Activated CD4-positive, alpha-beta memory T cell treated with anti-CD3 and anti-CD28 coated beads, Interleukin-2, amount 10 ng/mL, durations not matched to agents 7 days and 5 days (primary cell): ENCODE data around the gene KCNH6. TPM values are rescaled to one million over a fixed set of nuclear protein-coding genes. Genes with fewer than 3 reads are reported as not detected.

Experiments
- CTCF ChIA-PET: fragments of 350-600 bp; sonication (Branson Sonifier 250); formaldehyde crosslinking; loops from one replicate; lab custom pipeline; 2021; ENCODE audit warnings: antibody characterized with exemption, inconsistent platforms; lab: Charles Lee
- POLR2A ChIA-PET: fragments of 350-600 bp; sonication (Branson Sonifier 250); formaldehyde crosslinking; loops from one replicate; lab custom pipeline; 2021; ENCODE audit warnings: antibody characterized with exemption; lab: Charles Lee
- DNase-seq: peaks from one replicate; pipeline ENCODE4 v3.0.0-alpha.2; 2020
- H3K27ac Mint-ChIP-seq: one replicate; pipeline ENCODE4 v1.8.0; 2021; ENCODE audit warnings: mild to moderate bottlenecking, mixed read lengths
- H3K27me3 Mint-ChIP-seq: one replicate; pipeline ENCODE4 v1.8.0; 2021; ENCODE audit warnings: mixed read lengths
- H3K36me3 Mint-ChIP-seq: one replicate; pipeline ENCODE4 v1.8.0; 2021; ENCODE audit warnings: low read depth, mixed read lengths
- H3K4me1 Mint-ChIP-seq: one replicate; pipeline ENCODE4 v1.8.0; 2021; ENCODE audit warnings: mixed read lengths
- H3K4me3 Mint-ChIP-seq: one replicate; pipeline ENCODE4 v1.8.0; 2021; ENCODE audit warnings: mild to moderate bottlenecking, mixed read lengths
- H3K9me3 Mint-ChIP-seq: one replicate; pipeline ENCODE4 v1.8.0; 2021; ENCODE audit warnings: mixed read lengths
- total RNA-seq, 2 experiments: library from RNA; stranded (reverse); gene quantifications; one replicate each; pipeline ENCODE4 v1.2.3, GENCODE V29; 2021

Gene KCNH6
- total RNA-seq, 2 experiments from 2014 or later = not detected

DNA sequence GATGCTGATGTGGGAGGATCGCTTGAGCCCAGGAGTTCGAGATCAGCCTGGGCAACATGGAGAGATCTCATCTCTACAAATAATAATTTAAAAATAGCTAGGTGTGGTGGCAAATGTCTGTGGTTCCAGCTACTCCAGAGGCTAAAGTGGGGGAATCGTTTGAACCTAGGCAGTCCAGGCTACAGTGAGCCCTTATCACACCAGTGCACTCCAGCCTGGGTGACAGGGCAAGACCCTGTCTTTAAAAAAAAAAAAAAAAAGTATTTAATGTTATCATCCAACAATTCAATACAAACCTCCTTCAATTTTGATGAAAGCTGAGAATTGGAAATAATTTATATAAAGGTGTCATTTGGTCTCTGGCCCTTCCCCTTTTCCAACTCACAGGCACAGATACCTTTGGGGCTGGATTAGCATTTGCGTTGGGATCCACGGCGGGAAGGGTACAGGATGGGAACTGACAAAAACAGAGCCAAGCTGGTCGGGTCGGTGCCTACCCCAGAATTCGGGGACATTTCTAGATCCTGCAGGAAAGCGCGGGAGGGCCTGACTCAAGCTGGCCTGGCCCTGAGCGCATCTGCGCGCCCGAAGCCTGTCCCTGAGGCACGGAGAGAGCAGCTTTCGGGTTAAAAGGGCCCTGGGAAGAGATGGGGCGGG lies 26.3 kb downstream of the KCNH6 start:
- Mint-ChIP-seq H3K27me3 (no peaks in the 10 kb centered on the region), H3K4me1 (peaks cover 26% of the 10 kb centered on the region)

DNA sequence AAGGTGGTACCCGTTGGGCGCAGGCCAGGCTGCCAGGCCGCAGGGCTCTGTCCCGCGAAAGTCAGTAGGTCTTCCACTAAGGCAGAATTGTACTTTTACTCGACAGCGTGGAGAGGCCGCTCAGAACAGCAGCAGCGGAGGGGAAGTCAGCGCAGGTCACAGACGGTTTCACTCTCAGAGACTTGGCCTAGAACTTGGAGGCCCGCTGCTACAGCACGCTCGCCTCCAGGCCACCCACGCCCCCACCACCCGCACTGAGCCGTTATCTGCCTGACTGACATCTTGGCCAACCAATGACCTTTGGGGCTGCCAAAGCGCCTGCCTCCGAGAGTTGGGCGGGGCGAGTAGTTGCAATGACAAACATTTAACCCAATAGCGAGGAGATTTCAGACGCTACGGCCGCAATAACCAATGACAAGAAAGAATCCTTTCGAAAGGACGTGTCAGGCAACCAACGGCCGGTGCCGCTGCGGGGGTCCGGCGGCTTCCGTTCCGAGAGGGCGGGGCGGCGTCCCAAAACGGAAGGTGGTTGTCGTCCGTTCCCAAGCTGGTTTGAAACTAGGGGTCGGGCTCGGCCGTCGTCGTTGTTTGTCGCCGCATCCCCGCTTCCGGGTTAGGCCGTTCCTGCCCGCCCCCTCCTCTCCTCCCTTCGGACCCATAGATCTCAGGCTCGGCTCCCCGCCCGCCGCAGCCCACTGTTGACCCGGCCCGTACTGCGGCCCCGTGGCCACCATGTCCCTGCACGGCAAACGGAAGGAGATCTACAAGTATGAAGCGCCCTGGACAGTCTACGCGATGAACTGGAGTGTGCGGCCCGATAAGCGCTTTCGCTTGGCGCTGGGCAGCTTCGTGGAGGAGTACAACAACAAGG lies 27.0 kb downstream of the KCNH6 start, which contains the start of gene DCAF7:
Gene DCAF7 (plus strand): TSS at position 532 of the 871 bp plus-strand sequence. CDS start 201 bp downstream, at position 733.
- peaks cover 28% of the 10 kb centered on the region for H3K36me3 Mint-ChIP-seq
- no peaks in the 10 kb centered on the region for H3K9me3 Mint-ChIP-seq
- no peaks in the 10 kb centered on the region for H3K27me3 Mint-ChIP-seq
- CTCF ChIA-PET = interaction anchor here (0.7 to 4.8 kb wide), 4 partner anchors 8 to 143 kb away, joined by 3 to 30 read pairs (median 12); no protein-coding TSS in a partner anchor
- peak; percentile 100 for DNase-seq
- peak within 1 kb of the TSS; percentile 96 for H3K27ac Mint-ChIP-seq
- H3K4me1 Mint-ChIP-seq = peaks cover 32% of the 10 kb centered on the region
- peak within 1 kb of the TSS; percentile 86 for H3K4me3 Mint-ChIP-seq
- POLR2A ChIA-PET = interaction anchor here (0.7 to 4.8 kb wide), 38 partner anchors 8 to 298 kb away, joined by 3 to 34 read pairs (median 4); partner anchors contain the start of genes DDX42, KCNH6, LIMD2 and MAP3K3

More for the DNA sequence above, 26.3 kb downstream of the KCNH6 start:
- CTCF ChIA-PET = interaction anchor here (0.7 to 4.8 kb wide), 3 partner anchors 9 to 123 kb away, joined by 3 to 30 read pairs (median 19); no protein-coding TSS in a partner anchor
- peak overlapping the region; percentile 86 for H3K4me3 Mint-ChIP-seq
- H3K9me3 Mint-ChIP-seq = no peaks in the 10 kb centered on the region
- DNase-seq = no peak
- peak overlapping the region; percentile 96 for H3K27ac Mint-ChIP-seq
- H3K36me3 Mint-ChIP-seq = peaks cover 22% of the 10 kb centered on the region
- POLR2A ChIA-PET = interaction anchor here (0.7 to 4.8 kb wide), 18 partner anchors 11 to 225 kb away, joined by 3 to 34 read pairs (median 4); partner anchors contain the start of genes DDX42, KCNH6, MAP3K3 and TACO1

DNA sequence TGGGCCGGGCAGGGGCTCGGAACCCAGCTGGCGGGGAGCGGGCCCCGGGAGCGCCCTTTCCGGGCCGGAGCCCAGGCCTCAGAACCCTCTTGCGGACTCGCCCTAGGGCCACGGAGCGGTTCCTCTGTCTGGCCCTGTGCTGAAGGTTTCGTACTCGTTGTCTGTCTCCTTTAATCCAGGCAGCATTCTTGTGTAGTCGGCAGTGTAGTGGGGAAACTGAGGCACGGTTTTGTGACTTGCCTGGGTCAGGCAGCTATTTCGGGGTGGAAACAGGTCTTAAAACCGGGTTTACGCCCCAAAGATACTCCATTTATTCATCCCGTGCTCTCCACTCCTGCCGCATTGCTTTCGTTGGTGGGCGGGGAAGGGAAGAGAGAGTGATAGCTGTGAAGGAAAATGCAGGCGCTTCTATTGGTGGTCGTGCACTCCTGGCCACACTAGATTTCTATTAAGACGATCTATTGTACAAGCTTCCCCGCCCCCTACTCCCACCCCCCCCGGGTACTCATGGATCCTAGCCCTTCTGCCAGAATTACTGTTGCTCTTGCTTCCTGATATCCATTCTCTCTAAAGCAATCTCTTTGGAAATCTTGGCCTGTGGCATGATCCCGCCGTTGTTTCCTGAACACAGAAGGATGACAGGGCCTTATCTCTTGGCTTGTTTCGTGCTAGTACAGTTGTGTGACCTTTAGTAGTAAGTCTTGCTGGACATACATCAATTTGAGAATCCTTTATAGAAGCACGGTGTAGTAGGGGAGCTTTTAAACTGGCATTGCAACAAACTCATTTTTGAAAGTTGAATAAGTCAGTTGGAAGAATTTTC lies 27.9 kb downstream of the KCNH6 start:
- peak overlapping the region; percentile 86 for H3K4me3 Mint-ChIP-seq
- DNase-seq = peak; percentile 31
- H3K36me3 Mint-ChIP-seq = peaks cover 36% of the 10 kb centered on the region
- POLR2A ChIA-PET = interaction anchor here (0.8 to 4.8 kb wide), 30 partner anchors 8 to 298 kb away, joined by 3 to 34 read pairs (median 4); partner anchors contain the start of genes DDX42, LIMD2, MAP3K3 and SMARCD2
- peak overlapping the region; percentile 96 for H3K27ac Mint-ChIP-seq
- H3K9me3 Mint-ChIP-seq = no peaks in the 10 kb centered on the region
- peaks cover 41% of the 10 kb centered on the region for H3K4me1 Mint-ChIP-seq
- CTCF ChIA-PET = interaction anchor here (0.6 to 4.8 kb wide), 8 partner anchors 9 to 277 kb away, joined by 3 to 30 read pairs (median 4); no protein-coding TSS in a partner anchor
- H3K27me3 Mint-ChIP-seq = no peaks in the 10 kb centered on the region

DNA sequence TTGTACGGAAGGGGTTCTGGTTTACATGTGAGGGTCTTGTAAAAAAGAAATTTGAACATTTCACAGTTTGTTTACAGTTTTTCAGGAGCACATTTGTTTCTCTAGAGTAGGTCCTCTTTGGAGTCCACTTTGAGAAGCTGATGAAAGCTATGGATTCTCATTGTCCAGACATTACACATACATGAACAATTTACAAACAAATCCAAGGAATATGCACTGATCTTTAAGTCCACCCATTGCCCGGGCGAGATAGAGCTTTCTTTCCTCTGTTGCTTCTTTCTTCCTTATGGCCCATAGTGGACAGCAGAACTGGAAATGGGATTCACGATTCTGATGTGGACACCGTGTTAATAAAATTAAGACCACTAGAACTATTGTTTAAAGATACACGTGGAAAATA lies 29.1 kb downstream of the KCNH6 start:
- Mint-ChIP-seq H3K4me1 (peaks cover 48% of the 10 kb centered on the region), H3K4me3 (peak overlapping the region; percentile 86), H3K27me3 (no peaks in the 10 kb centered on the region), H3K36me3 (peaks cover 43% of the 10 kb centered on the region), H3K27ac (peak overlapping the region; percentile 59), H3K9me3 (no peaks in the 10 kb centered on the region)
- POLR2A ChIA-PET = interaction anchor here (0.8 to 4.8 kb wide), 8 partner anchors 17 to 223 kb away, joined by 3 to 34 read pairs (median 8); partner anchors contain the start of gene TACO1
- CTCF ChIA-PET = interaction anchor here (0.6 to 4.8 kb wide), 8 partner anchors 11 to 1130 kb away, joined by 3 to 30 read pairs (median 4); no protein-coding TSS in a partner anchor
- DNase-seq = no peak

DNA sequence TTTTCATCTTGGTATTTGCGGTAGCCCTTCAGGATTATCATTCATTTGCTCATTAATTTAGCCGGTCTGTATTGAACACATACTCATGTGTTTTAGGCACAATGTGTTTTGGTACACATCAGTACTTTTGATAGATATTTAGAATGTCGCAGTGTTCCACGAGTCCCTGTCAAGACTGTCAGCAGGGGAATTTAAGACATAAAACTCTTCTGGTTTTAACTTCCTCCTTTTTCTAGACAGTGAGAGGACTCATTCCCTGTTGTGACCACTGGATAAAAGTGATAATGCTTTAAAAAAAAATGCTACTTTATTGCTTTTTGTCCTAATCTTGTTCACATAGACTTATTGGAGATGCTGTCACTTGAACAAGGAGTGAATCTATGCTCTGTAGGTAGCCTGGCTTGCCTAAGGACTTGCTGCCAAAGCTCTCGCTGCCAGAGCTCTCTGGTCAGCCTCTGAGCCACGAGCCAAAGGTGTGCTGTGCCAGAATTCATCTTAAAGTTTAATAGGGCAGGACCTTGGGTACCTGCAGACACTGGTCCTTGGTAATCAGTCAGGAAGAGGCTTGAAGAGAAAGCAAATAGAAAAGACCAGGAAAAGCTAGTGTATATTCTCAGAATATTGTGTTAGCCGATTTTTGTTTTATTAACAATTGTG lies 32.5 kb downstream of the KCNH6 start:
- H3K27me3 Mint-ChIP-seq = no peaks in the 10 kb centered on the region
- H3K4me1 Mint-ChIP-seq = peaks cover 50% of the 10 kb centered on the region
- no peak overlapping the region for H3K27ac Mint-ChIP-seq
- ChIA-PET CTCF (interaction anchor here (2.5 kb wide), 1 partner anchor 57 kb away, joined by 5 read pairs; no protein-coding TSS in a partner anchor), POLR2A (interaction anchor here (1.2 kb wide), 1 partner anchor 56 kb away, joined by 4 read pairs; no protein-coding TSS in a partner anchor)
- H3K9me3 Mint-ChIP-seq = no peaks in the 10 kb centered on the region
- no peak for DNase-seq
- peaks cover 47% of the 10 kb centered on the region for H3K36me3 Mint-ChIP-seq
- no peak overlapping the region for H3K4me3 Mint-ChIP-seq

DNA sequence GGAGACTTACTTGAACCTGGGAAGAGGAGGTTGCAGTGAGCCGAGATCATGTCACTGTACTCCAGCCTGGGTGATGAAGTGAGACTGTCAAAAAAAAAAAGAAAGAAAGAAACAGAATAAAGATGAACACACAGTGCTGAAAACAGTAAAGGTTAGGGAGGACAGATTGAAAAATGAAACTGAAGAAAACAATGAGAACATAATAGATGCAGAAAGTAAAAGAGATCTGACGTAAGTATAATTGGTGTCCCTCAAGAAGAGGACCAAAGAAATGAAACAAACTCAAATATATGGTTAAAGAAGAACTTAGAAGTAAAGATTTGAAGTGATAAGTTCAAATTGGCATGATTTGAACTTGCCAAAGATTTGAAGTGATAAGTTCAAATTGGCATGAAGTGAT lies 34.3 kb downstream of the KCNH6 start:
- DNase-seq = no peak
- ChIA-PET CTCF (interaction anchor here (0.7 kb wide), 1 partner anchor 54 kb away, joined by 3 read pairs; no protein-coding TSS in a partner anchor), POLR2A (interaction anchor here (0.6 kb wide), 1 partner anchor 55 kb away, joined by 3 read pairs; no protein-coding TSS in a partner anchor)
- Mint-ChIP-seq H3K36me3 (peaks cover 42% of the 10 kb centered on the region), H3K4me3 (no peak overlapping the region), H3K27me3 (no peaks in the 10 kb centered on the region), H3K9me3 (no peaks in the 10 kb centered on the region), H3K4me1 (peaks cover 49% of the 10 kb centered on the region), H3K27ac (no peak overlapping the region)

DNA sequence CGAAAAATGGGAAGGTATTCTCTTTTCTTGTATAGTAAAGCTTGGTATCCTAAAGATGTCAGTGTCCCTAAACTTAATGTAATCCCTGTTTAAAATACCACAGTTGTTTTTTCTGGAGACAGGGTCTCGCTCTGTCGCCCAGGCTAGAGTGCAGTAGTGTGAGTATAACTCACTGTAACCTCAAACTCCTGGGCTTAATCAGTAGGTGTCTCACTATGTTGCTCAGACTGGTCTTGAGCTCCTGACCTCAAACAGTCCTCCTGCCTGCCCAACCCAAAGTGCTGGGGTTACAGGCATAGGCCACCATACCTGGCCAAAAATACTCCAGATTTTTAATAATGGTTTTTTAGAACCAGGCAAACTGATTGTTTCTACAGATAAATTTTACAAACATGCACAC lies 35.3 kb downstream of the KCNH6 start:
- Mint-ChIP-seq H3K4me1 (peaks cover 43% of the 10 kb centered on the region), H3K27ac (no peak overlapping the region), H3K36me3 (peaks cover 33% of the 10 kb centered on the region), H3K4me3 (no peak overlapping the region), H3K27me3 (no peaks in the 10 kb centered on the region), H3K9me3 (no peaks in the 10 kb centered on the region)
- ChIA-PET POLR2A (no interaction called here), CTCF (interaction anchor here (0.7 kb wide), 1 partner anchor 9 kb away, joined by 3 read pairs; no protein-coding TSS in a partner anchor)
- DNase-seq = no peak

DNA sequence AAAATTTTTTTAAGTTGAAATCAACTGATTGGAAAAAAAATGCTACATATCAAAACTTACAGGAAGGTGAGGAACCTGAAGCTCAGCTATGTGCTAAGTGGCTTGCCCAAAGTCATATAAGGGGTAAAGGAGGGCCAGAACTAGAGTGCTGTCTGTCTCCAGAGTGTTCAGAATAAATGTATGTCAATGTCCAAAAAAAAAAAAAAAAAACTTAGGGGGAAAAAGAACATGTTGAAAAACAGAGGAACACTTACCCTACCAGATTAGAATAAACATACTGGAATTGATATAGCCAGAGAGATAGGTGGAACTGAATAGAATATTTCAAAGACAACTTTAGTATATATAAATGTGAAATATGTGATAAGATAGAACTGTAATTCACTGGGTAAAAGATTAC lies 38.7 kb downstream of the KCNH6 start:
- POLR2A ChIA-PET = no interaction called here
- Mint-ChIP-seq H3K27me3 (no peaks in the 10 kb centered on the region), H3K9me3 (no peaks in the 10 kb centered on the region), H3K27ac (no peak overlapping the region), H3K36me3 (peaks cover 8% of the 10 kb centered on the region), H3K4me3 (no peak overlapping the region), H3K4me1 (peaks cover 24% of the 10 kb centered on the region)
- CTCF ChIA-PET = interaction anchor here (0.7 kb wide), 1 partner anchor 359 kb away, joined by 3 read pairs; no protein-coding TSS in a partner anchor
- DNase-seq = no peak

DNA sequence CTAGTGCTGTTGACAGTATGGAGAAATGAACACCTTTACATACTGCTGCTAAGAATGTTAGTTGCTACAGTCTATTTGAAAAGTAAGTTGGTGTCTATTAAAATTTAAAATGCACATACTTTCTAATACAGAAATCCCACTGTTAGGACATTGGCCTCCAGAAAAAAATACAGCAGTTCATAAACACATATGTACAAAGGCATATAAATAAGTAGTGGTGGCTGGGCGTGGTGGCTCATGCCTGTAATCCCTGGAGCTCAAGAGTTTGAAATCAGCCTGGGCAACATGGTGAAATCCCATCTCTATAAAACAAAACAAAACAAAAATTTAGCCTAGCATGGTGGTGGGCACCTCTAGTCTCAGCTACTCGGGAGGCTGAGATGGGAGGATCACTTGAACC lies 40.2 kb downstream of the KCNH6 start:
- Mint-ChIP-seq H3K4me1 (peaks cover 14% of the 10 kb centered on the region), H3K9me3 (no peaks in the 10 kb centered on the region), H3K27me3 (no peaks in the 10 kb centered on the region), H3K36me3 (no peaks in the 10 kb centered on the region), H3K4me3 (no peak overlapping the region), H3K27ac (no peak overlapping the region)
- ChIA-PET POLR2A (no interaction called here), CTCF (no interaction called here)
- DNase-seq = no peak

DNA sequence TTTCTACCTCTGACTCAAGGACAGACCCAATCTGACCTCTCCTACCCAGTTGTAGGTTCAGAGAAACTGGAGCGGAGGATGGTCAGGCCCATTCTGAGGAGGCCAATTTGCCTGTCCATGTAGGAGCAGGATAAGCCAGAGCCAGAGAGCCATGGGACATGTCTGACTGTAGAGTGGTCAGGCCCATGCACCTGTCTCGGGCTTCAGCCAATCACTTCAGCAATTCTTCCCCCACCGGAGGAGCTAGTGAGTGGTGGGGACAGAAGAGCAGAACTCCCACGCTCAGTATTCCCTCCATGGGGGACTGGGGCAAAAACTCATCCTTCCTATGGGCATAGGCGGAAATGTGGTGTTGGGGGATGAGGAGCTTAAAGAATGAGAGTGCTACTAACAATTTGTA lies 41.4 kb downstream of the KCNH6 start:
- H3K4me3 Mint-ChIP-seq = no peak overlapping the region
- H3K36me3 Mint-ChIP-seq = no peaks in the 10 kb centered on the region
- ChIA-PET POLR2A (interaction anchor here (0.9 kb wide), 1 partner anchor 47 kb away, joined by 3 read pairs; no protein-coding TSS in a partner anchor), CTCF (interaction anchor here (1.3 kb wide), 1 partner anchor 47 kb away, joined by 3 read pairs; no protein-coding TSS in a partner anchor)
- no peak for DNase-seq
- H3K4me1 Mint-ChIP-seq = peaks cover 14% of the 10 kb centered on the region
- H3K9me3 Mint-ChIP-seq = no peaks in the 10 kb centered on the region
- H3K27ac Mint-ChIP-seq = no peak overlapping the region
- no peaks in the 10 kb centered on the region for H3K27me3 Mint-ChIP-seq

DNA sequence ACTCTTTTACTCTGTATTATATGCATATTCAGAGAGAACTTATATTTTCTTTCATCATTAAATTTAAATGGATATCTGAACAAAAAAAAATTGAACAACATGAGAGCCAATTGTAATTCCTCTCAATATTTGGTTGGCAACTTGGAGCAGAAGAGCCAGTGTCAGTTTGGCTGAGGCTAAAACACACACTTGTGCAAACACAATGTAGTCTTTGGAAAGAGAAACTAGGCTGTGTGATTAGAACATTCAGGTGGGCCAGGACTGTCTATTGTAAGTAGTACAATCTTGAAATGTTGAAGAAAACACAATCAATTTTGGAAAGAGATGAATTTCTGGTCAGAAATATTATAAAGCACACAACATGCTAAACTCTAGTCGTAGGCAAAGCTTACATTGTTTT lies 44.1 kb downstream of the KCNH6 start:
- no peak overlapping the region for H3K27ac Mint-ChIP-seq
- CTCF ChIA-PET = no interaction called here
- no peaks in the 10 kb centered on the region for H3K9me3 Mint-ChIP-seq
- no peaks in the 10 kb centered on the region for H3K36me3 Mint-ChIP-seq
- no peaks in the 10 kb centered on the region for H3K27me3 Mint-ChIP-seq
- POLR2A ChIA-PET = no interaction called here
- H3K4me1 Mint-ChIP-seq = peaks cover 26% of the 10 kb centered on the region
- no peak overlapping the region for H3K4me3 Mint-ChIP-seq
- no peak for DNase-seq
